CD14-positive monocyte (primary cell): ENCODE data around the gene MEA1. TPM values are rescaled to one million over a fixed set of nuclear protein-coding genes. Genes with fewer than 3 reads are reported as not detected.

ENCODE experiments used
- DNase-seq, 3 donors: peaks; one replicate each; pipeline ENCODE4 v3.0.0-alpha.2; 2011 to 2022
- H2AFZ ChIP-seq: 2 replicates; pipeline ENCODE4 v1.6.0; 2012; ENCODE audit warnings: mild to moderate bottlenecking, low read depth, low read length, inconsistent platforms; ENCODE audit not compliant: insufficient read depth, poor library complexity, severe bottlenecking
- H3K27ac ChIP-seq, 2 donors: 1 replicate in 1 of 2; 2 replicates in 1 of 2; pipeline ENCODE4 v1.5.1; 2012 to 2013; ENCODE audit warnings: low read length in 2 of 2, control low read depth in 1 of 2, inconsistent platforms in 1 of 2, low read depth in 1 of 2, mild to moderate bottlenecking in 1 of 2
- H3K27me3 ChIP-seq, 2 donors: one replicate each; pipeline versions ENCODE4 v1.6.0 to v1.6.1; 2011 to 2013; ENCODE audit warnings: low read length in 2 of 2; ENCODE audit not compliant: control insufficient read depth in 2 of 2, insufficient read depth in 2 of 2
- H3K36me3 ChIP-seq, 2 donors: replicated peaks in 1 of 2; 1 replicate in 1 of 2; 2 replicates in 1 of 2; pipeline versions ENCODE4 v1.5.1 to v1.6.1; 2012 to 2013; ENCODE audit warnings: low read length in 2 of 2, control low read depth in 1 of 2, inconsistent platforms in 1 of 2, mild to moderate bottlenecking in 1 of 2; ENCODE audit not compliant: insufficient read depth in 2 of 2, control insufficient read depth in 1 of 2
- H3K4me1 ChIP-seq, 2 donors: 1 replicate in 1 of 2; 2 replicates in 1 of 2; pipeline versions ENCODE4 v1.5.1 to v1.6.1; 2012 to 2013; ENCODE audit warnings: low read length in 2 of 2, control low read depth in 1 of 2, inconsistent platforms in 1 of 2, mild to moderate bottlenecking in 1 of 2, moderate library complexity in 1 of 2; ENCODE audit not compliant: insufficient read depth in 2 of 2, control insufficient read depth in 1 of 2
- H3K4me2 ChIP-seq: replicated peaks from 2 replicates; pipeline ENCODE3; 2012; ENCODE audit warnings: low read length, moderate library complexity, mild to moderate bottlenecking; ENCODE audit not compliant: poor library complexity, severe bottlenecking; ENCODE audit errors: extremely low read depth
- H3K4me3 ChIP-seq, 3 experiments: fragments of 200-600 bp in 1 of 3; sonication (generic) in 1 of 3; replicated peaks in 1 of 3; 1 replicate in 2 of 3; 2 replicates in 1 of 3; pipeline ENCODE4 v1.5.1; 2011 to 2013; ENCODE audit warnings: low read length in 3 of 3, mild to moderate bottlenecking in 3 of 3, control low read depth in 2 of 3, low read depth in 2 of 3, inconsistent platforms in 1 of 3, moderate library complexity in 1 of 3
- H3K79me2 ChIP-seq: 2 replicates; pipeline ENCODE4 v1.6.0; 2012; ENCODE audit warnings: mild to moderate bottlenecking, control low read depth, inconsistent platforms, low read length, moderate library complexity; ENCODE audit not compliant: insufficient read depth
- H3K9ac ChIP-seq: 2 replicates; pipeline ENCODE4 v1.6.0; 2017; ENCODE audit warnings: low read length, mild to moderate bottlenecking; ENCODE audit not compliant: insufficient read depth, poor library complexity, severe bottlenecking
- H3K9me3 ChIP-seq, 2 donors: replicated peaks in 1 of 2; 1 replicate in 1 of 2; 2 replicates in 1 of 2; pipeline versions ENCODE4 v1.5.1 to v1.6.1; 2012 to 2013; ENCODE audit warnings: low read length in 2 of 2, control low read depth in 1 of 2; ENCODE audit not compliant: control insufficient read depth in 1 of 2, insufficient read depth in 1 of 2
- H4K20me1 ChIP-seq: 2 replicates; pipeline ENCODE4 v1.6.0; 2012; ENCODE audit warnings: mild to moderate bottlenecking, low read length, control low read depth, moderate library complexity; ENCODE audit not compliant: insufficient read depth
- H3K27ac Mint-ChIP-seq, 7 donors: one replicate each; pipeline ENCODE4 v1.8.0; 2020; ENCODE audit warnings: mild to moderate bottlenecking in 7 of 7, mixed read lengths in 7 of 7, moderate library complexity in 6 of 7, inconsistent platforms in 2 of 7
- H3K27me3 Mint-ChIP-seq, 3 donors: one replicate each; pipeline ENCODE4 v1.8.0; 2021 to 2022; ENCODE audit warnings: low read depth in 3 of 3, mild to moderate bottlenecking in 3 of 3, mixed read lengths in 3 of 3, moderate library complexity in 3 of 3, inconsistent platforms in 1 of 3
- H3K36me3 Mint-ChIP-seq, 2 donors: one replicate each; pipeline ENCODE4 v1.8.0; 2020; ENCODE audit warnings: mixed read lengths in 2 of 2, inconsistent platforms in 1 of 2, mild to moderate bottlenecking in 1 of 2
- H3K4me1 Mint-ChIP-seq: one replicate; pipeline ENCODE4 v1.8.0; 2020; ENCODE audit warnings: mild to moderate bottlenecking, mixed read lengths
- H3K4me3 Mint-ChIP-seq, 2 donors: one replicate each; pipeline ENCODE4 v1.8.0; 2020; ENCODE audit warnings: mild to moderate bottlenecking in 2 of 2, mixed read lengths in 2 of 2, moderate library complexity in 1 of 2
- H3K9me3 Mint-ChIP-seq, 7 donors: one replicate each; pipeline ENCODE4 v1.8.0; 2020 to 2022; ENCODE audit warnings: mixed read lengths in 7 of 7, mild to moderate bottlenecking in 6 of 7, moderate library complexity in 6 of 7, inconsistent platforms in 2 of 7
- CTCF ChIP-seq: fragments of 200-600 bp; IDR thresholded peaks from one replicate; pipeline ENCODE4 v1.8.0; 2022; ENCODE audit warnings: antibody characterized with exemption, mild to moderate bottlenecking
- WGBS: methylation state at CpG from one replicate; pipeline ENCODE4 v1.1.5; 2013; ENCODE audit warnings: missing lambda C conversion rate; ENCODE audit not compliant: insufficient coverage; 5-methylcytosine and 5-hydroxymethylcytosine counted together
- intact Hi-C, 2 donors: fragments of 100-400 bp; cut with micrococcal nuclease; formaldehyde crosslinking; loops; one replicate each; pipeline versions ENCODE4 v1.15.0 to v1.15.1; 2023
- polyA plus RNA-seq, 3 donors: library from polyadenylated mRNA; depleted of rRNA in 1 of 3; unstranded in 2 of 3; stranded (reverse) in 1 of 3; fragments of 300-500 nt in 2 of 3; fragments of >200 nt in 1 of 3; fragmentation: Illumina TruSeq in 2 of 3; gene quantifications; 1 replicate in 2 of 3; 2 replicates in 1 of 3; pipeline ENCODE4 v1.2.3, GENCODE V29; 2012 to 2021

MEA1 gene
- polyA plus RNA-seq, 3 donors: 31.0 to 59.6 (median 58.8) TPM

GRCh38 chr6:43059168-43060033, 45.7 kb upstream of the MEA1 start, which contains the start of the genes KLC4 and MRPL2:
KLC4 (plus strand) TSS chr6:43059631; CDS start chr6:43061336, 1,705 bp downstream.
MRPL2 (minus strand) TSS chr6:43059434; CDS start chr6:43059381, 53 bp downstream.
- peak within 1 kb of the TSS; percentile 90 for H3K9ac ChIP-seq
- H3K4me2 ChIP-seq: peak within 1 kb of the TSS; percentile 99
- Mint-ChIP-seq H3K36me3 (peaks cover 19 to 25% of the 10 kb centered on the region in 2 donors), H3K4me3 (peak within 1 kb of the TSS; percentile 85 to 96), H3K9me3 (no peaks in the 10 kb centered on the region), H3K27me3 (peaks cover 0 to 2% (median 0%) of the 10 kb centered on the region in 3 donors), H3K4me1 (peaks cover 25% of the 10 kb centered on the region), H3K27ac (peak within 1 kb of the TSS; percentile 90 to 100 (median 99))
- TF ChIP-seq CTCF: no peak
- peaks cover 17% of the 10 kb centered on the region for H3K79me2 ChIP-seq
- peaks cover 4 to 17% of the 10 kb centered on the region in 2 donors for H3K36me3 ChIP-seq
- H3K4me1 ChIP-seq: peaks cover 14 to 23% of the 10 kb centered on the region in 2 donors
- peak; percentile 98 to 99 (median 98) for DNase-seq
- H3K27ac ChIP-seq: peak within 1 kb of the TSS; percentile 64 to 99
- H3K9me3 ChIP-seq: no peaks in the 10 kb centered on the region
- H4K20me1 ChIP-seq: no peaks in the 10 kb centered on the region
- WGBS: under 1% methylated on average over 58 of the region's 64 CpGs
- H2AFZ ChIP-seq: peak within 1 kb of the TSS; percentile 99
- peak within 1 kb of the TSS; percentile 69 to 99 (median 98) for H3K4me3 ChIP-seq
- intact Hi-C loops: loop anchor here (2.0 to 10.0 kb wide), 3 partner anchors 45 to 115 kb away; partner anchors contain the start of genes KLHDC3 (in 2 of the 2) and SRF (in 1 of the 2)
- no peaks in the 10 kb centered on the region for H3K27me3 ChIP-seq

GRCh38 chr6:43058531-43058930, 44.8 kb upstream of the MEA1 start:
- no peaks in the 10 kb centered on the region for H3K27me3 ChIP-seq
- intact Hi-C loops: loop anchor here (2.0 to 10.0 kb wide), 3 partner anchors 44 to 116 kb away; partner anchors contain the start of genes KLHDC3 (in 2 of the 2) and SRF (in 1 of the 2)
- no peaks in the 10 kb centered on the region for H3K9me3 ChIP-seq
- no peaks in the 10 kb centered on the region for H3K9me3 Mint-ChIP-seq
- H3K27ac ChIP-seq: peak overlapping the region in 1 of 2 donors; percentile 99
- peaks cover 17% of the 10 kb centered on the region for H3K79me2 ChIP-seq
- peak overlapping the region; percentile 90 for H3K9ac ChIP-seq
- H3K27ac Mint-ChIP-seq: peak overlapping the region; percentile 90 to 100 (median 99)
- peak overlapping the region; percentile 99 for H3K4me2 ChIP-seq
- H2AFZ ChIP-seq: peak overlapping the region; percentile 99
- peaks cover 31% of the 10 kb centered on the region for H3K4me1 Mint-ChIP-seq
- DNase-seq: peak in 2 of 3 donors; percentile 27 to 37
- H3K27me3 Mint-ChIP-seq: peaks cover 0 to 2% (median 0%) of the 10 kb centered on the region in 3 donors
- no CpG with 5 or more reads among the region's 1 CpG for WGBS
- TF ChIP-seq CTCF: no peak
- H3K36me3 Mint-ChIP-seq: peaks cover 19 to 25% of the 10 kb centered on the region in 2 donors
- H3K36me3 ChIP-seq: peaks cover 4 to 17% of the 10 kb centered on the region in 2 donors
- peak overlapping the region; percentile 85 to 96 for H3K4me3 Mint-ChIP-seq
- no peaks in the 10 kb centered on the region for H4K20me1 ChIP-seq
- H3K4me1 ChIP-seq: peaks cover 17 to 31% of the 10 kb centered on the region in 2 donors
- peak overlapping the region; percentile 69 to 99 (median 98) for H3K4me3 ChIP-seq
